HG02852 (cell line): ENCODE results near the gene MOGAT2.
"Not testable (repeated sequence)": the region's sequence is repeated elsewhere in the genome, so short reads cannot be mapped to it uniquely, and the experiment has no call there.

Experiments used
- ATAC-seq: cut with Tn5 transposase; IDR thresholded peaks from one replicate; pipeline ENCODE4 v1.9.1; 2021; ENCODE audit warnings: mild to moderate bottlenecking, moderate library complexity; ENCODE audit not compliant: unreplicated experiment

The MOGAT2 gene

GRCh38 chr11:75717608-75718418 is at the start of gene MOGAT2:
Gene MOGAT2 (plus strand): TSS chr11:75717838. CDS start chr11:75717889, 51 bp downstream.
- no peak for ATAC-seq

DNA sequence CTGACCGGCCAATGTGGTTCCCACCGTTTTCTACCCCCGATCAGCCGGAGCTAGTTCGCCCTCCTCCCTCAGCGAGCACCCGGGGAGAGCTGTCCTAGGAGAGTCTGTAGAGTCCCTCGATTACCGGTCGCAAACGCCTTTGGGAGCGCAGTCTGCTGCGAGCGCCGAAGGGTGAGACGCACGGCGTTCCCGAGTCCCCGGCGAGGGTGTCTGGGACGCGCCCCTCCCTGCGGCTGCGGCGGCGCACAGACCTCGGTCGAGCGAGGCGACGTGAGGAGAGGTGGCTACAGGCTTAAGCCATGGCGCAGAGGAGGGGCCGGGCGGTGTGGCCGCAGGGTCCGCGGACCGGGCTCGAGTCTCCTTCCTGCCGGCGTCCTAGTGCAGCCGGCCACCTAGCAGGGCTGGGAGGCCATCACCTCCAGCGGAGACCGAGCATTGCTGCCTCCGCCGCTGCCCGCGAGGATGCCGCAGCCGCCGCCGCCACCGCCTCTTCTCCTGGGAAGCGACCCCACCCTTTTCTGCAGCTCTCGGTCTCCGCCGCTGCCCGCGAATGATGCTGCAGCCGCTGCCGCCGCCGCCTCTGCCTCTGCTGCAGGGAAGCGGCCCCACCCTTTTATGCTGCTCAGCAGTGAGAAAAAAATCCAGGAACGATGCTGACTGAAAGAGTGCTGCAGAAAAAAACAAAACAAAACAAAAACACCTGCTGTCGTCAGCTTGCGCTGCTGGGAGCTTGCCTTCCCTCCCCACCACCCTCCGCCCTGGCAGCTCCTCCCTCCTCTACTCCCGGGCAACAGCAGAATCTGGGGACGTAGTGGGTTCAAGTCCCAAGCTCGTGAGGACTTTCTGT is 49.0 kb upstream of the MOGAT2 start, which contains the start of gene MAP6:
Gene MAP6 (minus strand): TSS at position 588 of the 847 bp plus-strand sequence. CDS start 669 bp downstream, outside the sequence.
- peak; percentile 42 for ATAC-seq

DNA sequence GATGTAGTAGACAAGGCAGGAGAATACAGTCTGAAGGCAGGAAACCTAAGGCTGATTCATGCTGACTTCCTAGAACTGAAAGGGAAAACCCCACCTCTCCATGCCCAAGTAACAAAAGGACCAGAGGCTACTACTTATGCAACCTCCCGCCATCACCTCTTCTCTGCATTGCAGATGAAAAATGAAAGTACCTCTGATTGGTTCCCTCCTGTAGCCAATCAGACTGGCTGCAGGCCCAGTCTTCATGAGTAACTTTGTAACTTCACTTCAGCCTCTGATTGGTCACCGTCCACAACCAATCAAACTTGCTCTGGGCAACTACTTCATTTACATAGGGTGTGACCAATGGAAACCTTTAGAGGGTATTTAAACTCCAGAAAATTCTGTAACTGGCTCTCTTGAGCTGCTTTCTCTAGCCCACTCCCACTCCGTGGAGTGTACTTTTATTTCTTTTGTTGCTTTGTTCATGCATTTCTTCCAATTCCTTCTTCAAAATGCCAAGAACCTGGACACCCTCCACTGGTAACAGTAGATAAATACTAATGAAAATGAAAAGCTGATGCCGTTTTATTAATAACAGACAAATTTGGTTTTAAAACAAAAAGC is 43.6 kb upstream of the MOGAT2 start:
- no peak for ATAC-seq

DNA sequence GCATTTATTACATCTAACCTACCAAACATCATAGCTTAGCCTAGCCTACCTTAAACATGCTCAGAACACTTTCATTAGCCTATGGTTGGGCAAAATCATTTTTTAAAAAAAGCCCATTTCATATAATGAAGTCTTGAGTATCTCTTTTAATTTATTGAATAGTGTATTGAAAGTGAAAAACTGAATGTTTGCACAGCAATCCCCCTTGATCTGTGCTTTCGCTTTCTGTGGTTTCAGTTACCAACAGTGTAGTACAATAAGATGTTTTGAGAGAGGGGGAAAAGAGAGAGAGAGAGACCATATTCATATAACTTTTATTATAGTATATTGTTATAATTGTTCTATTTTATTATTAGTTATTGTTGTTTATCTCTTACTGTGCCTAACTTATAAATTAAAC is 40.4 kb upstream of the MOGAT2 start:
- no peak for ATAC-seq

- no peak for ATAC-seq
Observed at GRCh38 chr11:75677909-75678308, 39.7 kb upstream of the MOGAT2 start.

- no peak for ATAC-seq
Observed at GRCh38 chr11:75678620-75679259, 38.9 kb upstream of the MOGAT2 start.

GRCh38 chr11:75679566-75679965 is 38.1 kb upstream of the MOGAT2 start:
- ATAC-seq: no peak

DNA sequence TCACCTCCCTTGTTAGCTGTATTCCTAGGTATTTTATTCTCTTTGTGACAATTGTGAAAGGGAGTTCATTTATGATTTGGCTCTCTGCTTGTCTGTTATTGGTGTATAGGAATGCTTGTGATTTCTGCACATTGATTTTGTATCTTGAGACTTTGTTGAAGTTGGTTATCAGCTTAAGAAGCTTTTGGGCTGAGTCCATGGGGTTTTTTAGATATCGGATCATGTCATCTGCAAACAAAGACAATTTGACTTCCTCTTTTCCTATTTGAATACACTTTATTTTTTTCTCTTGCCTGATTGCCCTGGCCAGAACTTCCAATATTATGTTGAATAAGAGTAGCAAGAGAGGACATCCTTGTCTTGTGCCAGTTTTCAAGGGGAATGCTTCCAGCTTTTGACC is 33.8 kb upstream of the MOGAT2 start:
- not testable (repeated sequence) for ATAC-seq

GRCh38 chr11:75689863-75690609 is 27.6 kb upstream of the MOGAT2 start:
- ATAC-seq: peak; percentile 84

- no peak for ATAC-seq
Observed at GRCh38 chr11:75691804-75692203, 25.8 kb upstream of the MOGAT2 start.

DNA sequence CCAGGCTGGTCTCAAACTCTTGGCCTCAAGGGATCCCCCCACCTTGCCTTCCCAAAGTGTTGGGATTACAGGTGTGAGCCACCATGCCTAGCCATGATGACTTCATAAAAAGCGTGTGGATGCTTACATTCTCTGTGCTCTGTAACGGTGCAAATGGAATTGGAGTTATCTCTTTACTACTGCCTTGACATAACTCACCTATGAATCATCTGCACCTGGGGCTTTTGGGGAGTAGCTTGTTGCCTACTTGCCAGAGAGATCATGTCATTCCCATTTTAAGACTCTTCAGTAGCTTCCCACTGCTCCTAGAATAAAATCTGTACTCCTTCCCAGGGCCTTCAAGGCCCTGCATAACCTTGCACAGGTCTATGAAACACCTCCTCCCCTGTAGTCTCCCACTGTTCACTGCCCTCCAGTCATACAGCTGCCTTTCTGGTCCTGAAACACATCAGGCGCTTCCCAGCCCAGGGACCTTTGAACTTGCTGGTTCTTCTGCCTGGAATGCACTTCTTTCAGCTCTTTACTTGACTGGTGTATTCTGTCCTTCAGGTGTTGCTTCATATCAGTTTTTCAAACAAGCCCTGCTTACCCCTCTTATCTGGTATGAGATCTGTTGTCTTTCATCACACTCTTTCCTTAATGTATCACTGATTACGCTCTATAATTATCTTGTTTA is 19.6 kb upstream of the MOGAT2 start:
- ATAC-seq: no peak

DNA sequence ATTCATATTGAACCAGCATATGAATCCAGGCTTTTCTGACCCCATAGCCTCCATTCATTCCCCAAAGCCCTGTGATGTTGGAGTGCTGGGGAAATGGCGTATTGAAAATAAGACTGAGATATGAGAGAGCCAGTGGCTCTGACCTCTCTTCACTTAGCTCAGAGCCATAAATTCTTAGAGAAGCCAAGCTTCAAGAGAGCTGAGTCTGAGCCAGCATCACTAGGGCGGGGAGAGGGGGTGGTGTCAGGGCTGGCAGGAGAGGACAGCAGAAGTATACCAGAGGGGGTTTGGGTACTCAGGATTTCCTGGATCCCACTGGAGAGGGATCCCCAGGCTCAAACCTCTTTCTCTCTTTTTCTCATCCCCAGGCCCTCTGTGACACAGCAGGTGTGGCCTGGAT is 16.7 kb upstream of the MOGAT2 start:
- ATAC-seq: no peak

DNA sequence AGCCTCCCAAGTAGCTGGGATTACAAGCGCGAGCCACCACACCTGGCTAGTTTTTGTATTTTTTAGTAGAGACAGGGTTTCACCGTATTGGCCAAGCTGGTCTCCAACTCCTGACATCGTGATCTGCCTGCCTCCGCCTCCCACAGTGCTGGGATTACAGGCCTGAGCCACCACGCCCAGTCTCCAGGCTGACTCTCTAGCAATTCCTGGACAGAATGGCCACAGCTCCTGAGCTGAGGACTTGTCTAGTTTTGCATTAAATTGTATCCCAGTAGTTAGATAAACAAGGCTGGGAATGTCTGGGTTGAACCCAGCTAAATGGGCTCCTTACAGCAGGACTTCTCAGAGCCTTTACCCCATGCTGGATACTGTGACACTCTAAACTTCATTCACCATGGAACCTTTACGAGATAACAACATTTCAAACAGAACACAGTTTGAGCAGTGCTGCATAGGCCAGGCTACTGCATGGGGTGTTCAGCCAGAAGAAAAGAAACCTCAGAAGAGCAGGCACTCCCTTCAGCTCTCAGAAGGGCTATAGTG is 13.9 kb upstream of the MOGAT2 start:
- no peak for ATAC-seq

- ATAC-seq: no peak
Observed at GRCh38 chr11:75705541-75705940, 12.1 kb upstream of the MOGAT2 start.

DNA sequence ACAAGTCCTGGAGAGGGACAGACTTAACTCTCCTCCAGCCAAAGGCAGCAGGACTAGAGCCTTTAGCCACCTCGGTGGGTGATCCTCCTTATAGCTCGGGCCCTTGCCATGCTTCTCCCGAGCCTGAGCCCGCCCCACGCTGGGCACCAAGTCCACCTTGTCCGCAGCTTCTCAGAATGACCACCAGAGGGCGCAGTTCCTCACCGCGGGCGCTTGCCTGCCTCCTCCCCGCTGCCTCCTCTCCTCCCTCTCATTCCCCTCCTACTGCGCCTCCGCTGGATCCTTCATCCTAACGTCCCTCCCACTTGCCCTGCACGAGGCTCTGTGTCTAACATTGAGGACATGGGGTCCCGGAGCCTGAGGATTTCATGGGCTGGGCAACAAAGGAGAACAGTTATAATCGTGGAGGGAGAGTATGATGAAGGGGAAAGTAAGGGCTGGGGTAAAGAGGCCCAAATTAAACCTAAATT is 11.3 kb upstream of the MOGAT2 start:
- no peak for ATAC-seq

- no peak for ATAC-seq
Observed at GRCh38 chr11:75714211-75714610, 3.4 kb upstream of the MOGAT2 start.

DNA sequence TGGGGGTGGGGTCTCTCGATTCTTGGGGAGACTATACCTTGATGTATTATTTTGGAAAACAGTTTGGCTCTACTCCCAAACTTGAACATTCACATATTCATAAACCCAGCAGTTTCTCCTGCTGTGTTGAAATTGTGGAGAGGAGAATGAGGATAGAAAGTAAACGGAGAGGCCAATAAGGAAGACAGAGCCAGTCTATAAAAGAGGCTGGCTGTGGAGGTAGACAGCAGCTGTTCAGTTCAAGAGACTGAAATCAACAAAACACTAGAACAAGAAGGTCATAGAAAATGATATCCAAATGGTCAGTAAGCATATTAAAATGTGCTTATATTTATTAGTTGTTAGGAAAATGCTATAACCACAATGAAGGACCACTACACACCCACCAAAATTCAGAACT is 1.9 kb upstream of the MOGAT2 start:
- ATAC-seq: no peak

DNA sequence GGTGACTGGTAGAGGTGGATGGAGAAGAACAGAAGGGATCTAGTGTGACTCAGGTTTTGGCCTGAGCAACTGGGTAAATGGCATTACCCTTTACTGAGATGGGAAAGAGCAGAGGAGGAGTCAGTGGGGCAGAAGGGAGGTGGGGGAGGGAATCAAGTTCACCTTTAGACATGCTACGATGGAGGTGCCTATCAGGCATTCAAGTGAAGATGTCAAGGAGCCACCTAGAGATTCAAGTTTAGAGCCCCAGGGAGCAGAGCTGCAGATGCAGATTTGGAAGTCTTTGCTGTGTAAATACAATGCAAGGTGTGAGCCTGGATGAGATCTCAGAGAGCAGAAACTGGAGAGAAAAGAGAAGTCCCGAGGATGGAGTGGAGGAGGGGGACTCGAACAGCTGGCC is 979 bp upstream of the MOGAT2 start:
- ATAC-seq: no peak
